Thymus (tissue), 11 donors: ENCODE measurements around the gene SLC13A4. TPM values are rescaled to one million over a fixed set of nuclear protein-coding genes. Genes with fewer than 3 reads are reported as not detected.

ENCODE experiments used
- DNase-seq, 9 donors: peaks; one replicate each; pipeline ENCODE4 v3.0.0-alpha.2; 2013; ENCODE audit warnings: low spot score in 9 of 9, low read depth in 6 of 9, missing footprints in 1 of 9
- H3K27ac ChIP-seq, 2 donors: one replicate each; pipeline ENCODE4 v1.5.1; 2013; ENCODE audit warnings: control low read depth in 1 of 2, low read depth in 1 of 2, low read length in 1 of 2, mild to moderate bottlenecking in 1 of 2, moderate library complexity in 1 of 2
- H3K27me3 ChIP-seq, 2 donors: one replicate each; pipeline ENCODE4 v1.5.1; 2013; ENCODE audit warnings: low read length in 1 of 2; ENCODE audit not compliant: control insufficient read depth in 2 of 2, insufficient read depth in 1 of 2
- H3K36me3 ChIP-seq, 2 donors: one replicate each; pipeline ENCODE4 v1.5.1; 2013; ENCODE audit warnings: low read length in 1 of 2, mild to moderate bottlenecking in 1 of 2, moderate library complexity in 1 of 2; ENCODE audit not compliant: control insufficient read depth in 2 of 2, insufficient read depth in 2 of 2
- H3K4me1 ChIP-seq, 2 donors: one replicate each; pipeline ENCODE4 v1.5.1; 2013; ENCODE audit warnings: low read length in 2 of 2; ENCODE audit not compliant: control insufficient read depth in 2 of 2, insufficient read depth in 2 of 2
- H3K4me3 ChIP-seq, 2 donors: one replicate each; pipeline ENCODE4 v1.5.1; 2013; ENCODE audit warnings: low read length in 2 of 2, control low read depth in 1 of 2, mild to moderate bottlenecking in 1 of 2
- H3K9me3 ChIP-seq, 2 donors: one replicate each; pipeline ENCODE4 v1.5.1; 2013; ENCODE audit warnings: low read length in 1 of 2, mild to moderate bottlenecking in 1 of 2; ENCODE audit not compliant: control insufficient read depth in 2 of 2, insufficient read depth in 1 of 2
- WGBS: extraction: QIAGEN DNeasy Blood & Tissue Kit; methylation state at CpG from one replicate; pipeline ENCODE4 v1.1.7; 2013; 5-methylcytosine and 5-hydroxymethylcytosine counted together
- polyA plus RNA-seq: library from polyadenylated mRNA; stranded (reverse); fragments of 200-250 nt; gene quantifications from one replicate; pipeline ENCODE4 v1.2.3, GENCODE V29; 2013
- total RNA-seq: library from RNA; stranded (reverse); fragments of 120-200 nt; gene quantifications from one replicate; pipeline ENCODE4 v1.2.4, GENCODE V29; 2013
- donor health status: healthy.

The SLC13A4 gene
- total and polyA plus RNA-seq, 2 donors, result 0.05 to 0.23 TPM

DNA sequence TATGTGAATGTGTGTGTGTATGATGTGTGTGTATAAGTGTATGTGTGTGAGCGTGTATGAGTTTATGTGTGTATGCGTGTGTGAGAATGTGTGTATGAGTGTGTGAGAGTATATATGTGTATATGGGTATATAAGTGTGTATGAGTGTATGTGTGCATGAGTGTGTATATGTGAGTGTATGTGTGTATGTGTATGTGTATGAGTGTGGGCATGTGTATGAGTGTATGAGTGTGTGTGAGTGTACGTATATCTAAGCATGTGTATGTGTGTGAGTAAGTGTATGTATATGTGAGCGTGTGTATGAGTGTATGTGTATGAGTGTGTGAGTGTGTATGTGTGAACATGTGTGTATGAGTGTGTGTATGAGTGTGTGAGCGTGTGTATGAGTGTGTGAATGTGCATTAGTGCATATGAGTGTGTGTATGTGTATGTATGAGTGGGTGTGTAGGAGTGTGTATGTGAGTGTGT, 12.9 kb downstream of the SLC13A4 start:
- no peak for DNase-seq
- Histone ChIP-seq H3K36me3 (no peaks in the 10 kb centered on the region), H3K27ac (no peak overlapping the region), H3K27me3 (no peaks in the 10 kb centered on the region), H3K4me3 (no peak overlapping the region), H3K4me1 (no peaks in the 10 kb centered on the region), H3K9me3 (peaks cover 0 to 4% of the 10 kb centered on the region in 2 donors)
- 98% methylated on average over 5 of the region's 5 CpGs for WGBS

DNA sequence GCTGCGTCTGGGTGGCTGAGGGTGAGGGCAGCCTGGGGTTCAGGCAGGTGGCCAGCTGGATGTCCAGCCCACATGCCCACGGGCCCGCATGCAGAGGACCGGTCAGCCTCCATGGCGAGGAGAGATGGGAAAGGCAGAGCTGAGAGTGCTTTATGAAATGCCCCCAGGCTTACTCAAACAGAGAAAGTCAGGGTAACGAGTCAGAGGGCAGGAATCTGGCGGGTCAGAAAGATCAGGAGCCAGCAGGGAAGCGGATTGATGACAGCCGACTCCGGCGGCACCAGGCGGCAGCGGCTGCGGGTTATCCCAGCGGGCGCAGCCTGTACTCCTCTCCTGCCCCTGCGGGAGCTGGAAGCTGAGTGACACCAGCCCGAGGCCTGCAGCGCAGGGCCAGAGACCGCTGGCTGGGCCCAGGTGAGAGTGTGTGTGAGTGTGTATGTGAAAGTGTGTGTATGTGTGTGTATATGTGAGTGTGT, 13.4 kb downstream of the SLC13A4 start:
- 96% methylated on average over 20 of the region's 20 CpGs for WGBS
- no peaks in the 10 kb centered on the region for H3K27me3 ChIP-seq
- H3K27ac ChIP-seq, result no peak overlapping the region
- no peak for DNase-seq
- H3K4me3 ChIP-seq, result no peak overlapping the region
- no peaks in the 10 kb centered on the region for H3K4me1 ChIP-seq
- H3K36me3 ChIP-seq, result no peaks in the 10 kb centered on the region
- H3K9me3 ChIP-seq, result peaks cover 0 to 4% of the 10 kb centered on the region in 2 donors

DNA sequence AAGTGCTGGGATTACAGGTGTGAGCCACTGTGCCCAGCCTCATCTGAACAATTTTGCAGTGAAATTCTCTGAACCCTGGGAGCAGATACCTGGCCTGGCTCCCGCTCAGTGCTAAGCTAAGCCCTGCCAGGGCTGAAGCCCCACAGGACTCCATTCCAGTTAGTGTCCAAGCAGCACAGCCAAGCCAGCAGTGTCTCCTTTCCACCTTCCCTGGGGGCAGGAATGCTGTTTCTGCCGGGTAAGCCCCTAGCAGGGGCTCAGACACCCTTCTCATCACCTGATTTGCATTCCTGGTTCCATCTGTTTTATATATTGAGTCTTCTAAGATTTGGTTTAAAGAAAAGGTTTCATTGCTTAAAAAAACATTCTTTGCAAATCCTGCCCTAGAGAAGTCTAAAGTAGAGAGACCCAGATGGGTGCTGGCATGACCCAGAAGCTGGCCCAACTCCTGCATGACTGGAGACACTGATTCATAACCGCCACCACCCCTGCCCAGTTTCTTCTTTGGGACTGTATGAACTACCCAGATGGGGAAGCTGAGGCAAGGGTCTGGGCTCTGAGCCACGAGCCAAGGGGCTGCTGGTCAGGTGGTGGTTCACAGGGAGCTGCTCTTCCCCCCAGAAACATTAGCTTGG, 14.0 kb downstream of the SLC13A4 start:
- no peaks in the 10 kb centered on the region for H3K4me1 ChIP-seq
- no peak overlapping the region for H3K4me3 ChIP-seq
- WGBS, result 86% methylated on average over 4 of the region's 4 CpGs
- H3K9me3 ChIP-seq, result peaks cover 0 to 4% of the 10 kb centered on the region in 2 donors
- H3K27me3 ChIP-seq, result no peaks in the 10 kb centered on the region
- H3K27ac ChIP-seq, result no peak overlapping the region
- no peaks in the 10 kb centered on the region for H3K36me3 ChIP-seq
- no peak for DNase-seq

DNA sequence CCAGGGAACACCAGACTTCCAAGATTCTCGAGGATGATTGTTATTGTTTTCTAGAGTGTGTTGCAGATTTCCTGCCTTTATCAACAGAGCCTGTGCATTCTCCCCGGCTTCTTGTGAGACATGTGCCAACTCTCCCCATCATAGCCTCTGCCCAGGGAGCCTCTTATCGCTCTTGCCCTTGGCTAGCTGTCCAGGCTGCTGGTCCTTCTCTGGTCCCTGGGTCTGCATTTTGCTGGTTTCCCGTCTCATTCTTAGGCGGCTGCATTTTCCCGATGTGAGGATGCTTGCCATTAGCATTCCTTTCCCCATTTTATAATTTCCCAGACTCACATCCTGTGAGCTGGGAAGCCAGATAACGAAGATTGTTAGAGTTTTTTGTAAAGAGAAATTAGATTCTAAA, 15.2 kb downstream of the SLC13A4 start:
- Histone ChIP-seq H3K4me3 (no peak overlapping the region), H3K27me3 (no peaks in the 10 kb centered on the region), H3K4me1 (no peaks in the 10 kb centered on the region)

DNA sequence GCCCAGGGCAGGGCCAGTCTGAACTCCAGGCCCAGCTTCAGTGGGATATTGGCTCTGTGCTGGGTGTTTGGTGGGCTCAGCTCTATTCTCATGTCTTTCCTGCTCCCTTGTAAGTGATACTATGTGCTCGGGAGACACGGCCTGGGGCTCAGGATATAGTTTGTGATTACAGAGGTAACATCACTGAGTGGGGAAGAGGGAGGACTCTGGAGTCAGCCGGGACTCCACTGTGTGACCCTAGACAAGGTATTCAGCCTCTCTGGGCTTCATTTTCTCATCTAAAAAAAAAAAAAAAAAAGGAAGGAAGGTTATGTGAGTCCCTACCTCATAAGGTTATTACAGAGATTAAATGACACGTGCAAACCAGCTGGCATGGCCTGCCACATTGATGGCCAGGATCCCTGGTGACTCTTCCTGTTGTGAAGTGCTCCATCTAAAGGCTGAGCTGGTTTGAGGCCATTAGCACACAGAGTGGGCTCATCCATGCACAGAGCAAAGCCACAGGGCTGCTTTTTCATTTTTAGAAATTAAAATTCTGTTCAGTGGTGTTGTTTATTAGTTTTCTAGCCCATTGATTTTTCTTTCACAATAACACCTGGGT, 15.7 kb downstream of the SLC13A4 start:
- no peak for DNase-seq
- Histone ChIP-seq H3K4me1 (no peaks in the 10 kb centered on the region), H3K4me3 (no peak overlapping the region), H3K27me3 (no peaks in the 10 kb centered on the region), H3K27ac (no peak overlapping the region), H3K36me3 (no peaks in the 10 kb centered on the region), H3K9me3 (peaks cover 0 to 4% of the 10 kb centered on the region in 2 donors)
- WGBS, result 89% methylated on average over 4 of the region's 4 CpGs

More for the DNA sequence above, 15.2 kb downstream of the SLC13A4 start:
- 78% methylated on average over 7 of the region's 7 CpGs for WGBS
- H3K9me3 ChIP-seq, result peaks cover 0 to 4% of the 10 kb centered on the region in 2 donors
- H3K27ac ChIP-seq, result no peak overlapping the region
- DNase-seq, result no peak
- no peaks in the 10 kb centered on the region for H3K36me3 ChIP-seq

DNA sequence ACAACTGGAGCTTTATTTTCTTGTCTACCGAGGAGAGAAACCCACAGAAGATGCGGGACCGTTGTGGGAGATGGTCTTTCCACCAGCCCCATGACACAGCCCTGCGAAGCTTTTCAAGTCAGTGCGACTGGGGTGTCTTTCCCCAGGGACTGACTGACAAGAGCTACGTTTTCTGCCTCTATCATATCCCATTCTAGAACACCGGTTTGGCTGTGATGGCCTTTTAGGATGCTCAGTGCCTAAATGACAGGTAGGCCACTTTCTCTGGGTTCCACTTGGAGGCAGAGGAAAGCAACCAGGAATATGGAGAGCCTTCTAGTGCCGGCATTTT, 16.9 kb downstream of the SLC13A4 start:
- 64% methylated on average over 8 of the region's 8 CpGs for WGBS
- Histone ChIP-seq H3K27me3 (no peaks in the 10 kb centered on the region), H3K36me3 (no peaks in the 10 kb centered on the region), H3K4me3 (no peak overlapping the region), H3K27ac (no peak overlapping the region), H3K4me1 (no peaks in the 10 kb centered on the region), H3K9me3 (peaks cover 0 to 4% of the 10 kb centered on the region in 2 donors)
- DNase-seq, result no peak

DNA sequence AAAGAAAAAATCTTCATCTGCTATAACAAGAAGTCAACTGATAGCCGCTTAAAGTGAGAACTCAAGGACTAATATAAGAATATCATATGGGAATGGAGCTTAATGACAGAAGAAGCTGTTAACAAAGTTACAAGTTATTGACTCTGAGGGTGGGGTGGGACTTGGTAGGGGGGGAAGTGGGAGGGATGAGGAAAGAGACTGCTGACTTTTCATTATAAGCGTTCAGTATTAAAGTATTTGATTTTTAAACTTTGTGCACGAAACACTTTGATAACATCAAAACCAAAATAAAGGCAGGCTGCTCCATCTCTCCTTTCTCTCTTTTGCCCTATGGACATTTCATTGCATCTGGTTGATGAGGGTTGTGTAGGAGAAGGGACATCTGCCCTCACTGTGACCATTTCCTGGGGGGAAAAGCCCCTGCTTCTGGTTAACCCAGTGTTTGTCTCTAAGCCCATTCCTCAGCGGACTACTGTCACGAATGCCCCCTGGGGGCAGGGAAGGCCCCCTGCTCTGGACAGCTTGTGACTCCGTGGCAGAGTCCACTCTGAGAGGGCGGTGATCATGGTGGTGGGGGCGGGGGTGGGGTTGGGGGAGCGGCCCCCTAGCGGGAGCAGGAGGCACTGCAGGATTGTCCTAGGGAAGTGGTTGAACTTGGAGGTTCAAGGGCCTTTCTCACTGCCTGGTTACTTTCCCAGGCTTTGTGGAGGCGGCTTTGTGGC, 17.4 kb downstream of the SLC13A4 start:
- Histone ChIP-seq H3K9me3 (peaks cover 0 to 4% of the 10 kb centered on the region in 2 donors), H3K27me3 (no peaks in the 10 kb centered on the region), H3K4me1 (no peaks in the 10 kb centered on the region), H3K36me3 (no peaks in the 10 kb centered on the region), H3K4me3 (no peak overlapping the region), H3K27ac (no peak overlapping the region)
- 47% methylated on average over 11 of the region's 11 CpGs for WGBS
- no peak for DNase-seq

DNA sequence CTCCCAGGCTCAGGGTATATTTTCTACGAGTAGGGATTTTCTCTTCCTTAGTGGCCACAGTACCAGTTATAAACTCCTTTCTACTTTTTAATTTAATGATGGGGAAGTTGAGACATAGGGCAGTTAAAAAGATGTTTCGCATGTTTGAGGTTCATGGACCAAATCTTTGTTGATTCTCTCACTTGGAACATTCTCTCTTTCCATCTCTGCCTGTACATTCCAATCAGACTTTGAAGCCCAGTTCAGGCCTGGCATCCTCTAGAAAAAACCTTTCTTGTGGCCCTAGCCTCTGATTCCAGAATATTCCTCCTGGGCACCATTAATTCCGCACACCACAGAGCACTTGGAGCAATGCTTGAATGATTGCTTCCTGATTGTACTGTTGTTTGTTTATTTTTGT, 18.5 kb downstream of the SLC13A4 start:
- Histone ChIP-seq H3K4me1 (no peaks in the 10 kb centered on the region), H3K36me3 (no peaks in the 10 kb centered on the region), H3K27ac (no peak overlapping the region), H3K4me3 (no peak overlapping the region), H3K9me3 (peaks cover 0 to 4% of the 10 kb centered on the region in 2 donors), H3K27me3 (no peaks in the 10 kb centered on the region)
- DNase-seq, result no peak
- 98% methylated on average over 3 of the region's 3 CpGs for WGBS

DNA sequence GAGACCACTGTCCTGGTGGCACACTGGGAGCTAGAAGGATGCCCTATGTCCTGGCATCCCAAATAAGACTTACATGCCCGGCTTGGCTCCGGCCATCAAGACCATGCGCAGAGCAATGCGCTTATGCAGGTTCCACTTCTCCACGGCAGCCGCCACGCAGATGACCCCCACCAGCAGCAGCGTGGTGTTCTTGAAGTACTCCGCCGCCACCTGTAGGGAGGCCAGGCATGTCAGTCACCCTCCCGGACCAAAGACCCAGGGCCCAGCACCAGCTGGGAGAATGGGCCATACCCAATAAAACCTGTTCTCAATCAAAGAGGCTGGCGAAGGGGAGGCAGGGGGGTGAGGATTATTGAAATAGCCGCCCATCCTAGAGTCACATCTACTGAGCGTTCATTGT, 19.9 kb downstream of the SLC13A4 start:
- no peak for DNase-seq
- H3K27me3 ChIP-seq, result no peaks in the 10 kb centered on the region
- no peaks in the 10 kb centered on the region for H3K36me3 ChIP-seq
- H3K4me3 ChIP-seq, result no peak overlapping the region
- no peak overlapping the region for H3K27ac ChIP-seq
- H3K9me3 ChIP-seq, result peaks cover 0 to 4% of the 10 kb centered on the region in 2 donors
- no peaks in the 10 kb centered on the region for H3K4me1 ChIP-seq
- 96% methylated on average over 14 of the region's 14 CpGs for WGBS
